ENCODE measurements around the gene SLC45A1. TPM values are rescaled to one million over a fixed set of nuclear protein-coding genes. Genes with fewer than 3 reads are reported as not detected.
"Not testable (repeated sequence)": the region's sequence is repeated elsewhere in the genome, so short reads cannot be mapped to it uniquely, and the experiment has no call there.

SLC45A1 gene
- total and polyA plus RNA-seq, 11 donors, result 0.61 to 6.2 (median 1.6) TPM

DNA sequence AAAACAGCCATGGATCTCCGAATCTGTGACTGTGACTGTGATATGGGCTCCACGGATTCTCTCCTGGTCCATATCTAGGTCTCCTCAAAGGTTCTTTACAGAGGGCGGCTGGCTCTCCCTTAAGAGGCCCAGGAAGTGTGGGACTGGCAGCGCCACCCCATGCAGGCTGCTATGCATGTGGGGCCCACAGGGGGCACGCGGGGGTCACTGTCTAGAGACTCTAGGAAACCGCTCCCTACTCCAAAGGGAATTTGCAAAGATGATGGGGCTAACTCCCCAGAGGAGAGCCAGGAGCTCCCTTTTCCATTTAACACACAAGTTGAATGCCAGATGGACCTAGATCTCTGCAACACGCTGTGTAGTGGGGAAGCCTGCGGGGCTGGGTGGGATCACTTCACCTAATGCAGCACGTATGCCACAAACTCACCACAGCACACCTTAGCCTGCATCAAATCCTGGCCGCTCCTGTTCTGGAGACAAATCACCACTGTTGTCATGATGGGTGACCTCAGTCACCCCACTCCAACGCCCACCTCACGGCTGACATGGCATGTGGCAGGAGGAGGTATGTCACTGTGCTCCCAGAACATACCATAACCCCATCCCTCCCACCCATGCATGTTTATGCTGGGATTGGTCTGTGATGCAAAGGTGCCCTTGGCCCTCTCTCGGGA is 61.7 kb downstream of the SLC45A1 start:
- TF ChIP-seq POLR2A (IDR thresholded peaks at IDR 0.05), result no peak
- no peak for TF ChIP-seq CTCF (IDR thresholded peaks at IDR 0.05)
- H3K36me3 ChIP-seq, result peaks cover 0 to 44% (median 2%) of the 10 kb centered on the region in 9 donors
- no peak overlapping the region for H3K4me3 ChIP-seq
- peaks cover under 1 to 93% (median 81%) of the 10 kb centered on the region in 12 donors for H3K4me1 ChIP-seq
- intact Hi-C loops (cut with DNase I), result loop anchor here in 2 of 10 donors (2.0 to 10.0 kb wide), 2 partner anchors 29 to 145 kb away; no protein-coding TSS in a partner anchor
- 76 to 84% (median 79%) methylated on average over 8 to 14 of the region's 14 CpGs for WGBS, 4 donors
- H3K27ac ChIP-seq, result peak overlapping the region; percentile 48 to 92 (median 67)
- ATAC-seq (peak in 1 of 4 donors; percentile 10), DNase-seq (no peak)
- H3K27me3 ChIP-seq, result no peaks in the 10 kb centered on the region
- H3K9me3 ChIP-seq, result no peaks in the 10 kb centered on the region

GRCh38 chr1:8380310-8380709 is 62.4 kb downstream of the SLC45A1 start:
- H3K9me3 ChIP-seq; DNase-seq; H3K27me3 ChIP-seq; ATAC-seq; intact Hi-C loops (cut with DNase I); H3K4me3 ChIP-seq: not testable (repeated sequence)
- Histone ChIP-seq H3K4me1 (peaks cover 0 to 95% (median 83%) of the 10 kb centered on the region in 12 donors), H3K36me3 (peaks cover 0 to 44% (median 2%) of the 10 kb centered on the region in 9 donors), H3K27ac (peak overlapping the region in 8 of 12 donors; percentile 48 to 92 (median 72))
- WGBS, 4 donors, result 76 to 86% (median 81%) methylated on average over 6 of the region's 6 CpGs

DNA sequence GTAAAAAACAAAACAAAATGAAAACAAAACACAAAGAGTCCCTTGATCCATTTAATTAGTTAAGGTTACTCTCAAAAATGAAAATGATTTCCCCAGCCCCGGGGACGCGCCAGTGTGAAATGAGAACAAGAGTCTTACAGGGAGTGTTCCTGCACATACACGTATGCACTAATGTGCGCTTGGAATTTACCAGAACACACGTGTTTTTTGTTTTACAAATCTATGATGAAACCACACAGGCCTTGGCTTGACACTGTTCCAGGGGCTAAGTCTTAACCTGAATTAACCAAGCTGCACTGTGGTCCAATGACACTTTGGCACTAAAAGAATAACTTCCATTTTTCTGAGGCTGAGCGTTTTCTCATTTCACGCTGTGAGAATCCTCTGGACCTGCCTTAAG is 63.7 kb downstream of the SLC45A1 start:
- WGBS, 4 donors, result 70 to 75% (median 70%) methylated on average over 8 of the region's 8 CpGs
- peaks cover 0 to 98% (median 89%) of the 10 kb centered on the region in 12 donors for H3K4me1 ChIP-seq
- DNase-seq (no peak), ATAC-seq (no peak)
- intact Hi-C loops (cut with DNase I), result no loop called here
- no peaks in the 10 kb centered on the region for H3K27me3 ChIP-seq
- peaks cover 0 to 44% (median 2%) of the 10 kb centered on the region in 9 donors for H3K36me3 ChIP-seq
- no peak overlapping the region for H3K4me3 ChIP-seq
- peak overlapping the region in 8 of 12 donors; percentile 15 to 92 (median 48) for H3K27ac ChIP-seq
- no peaks in the 10 kb centered on the region for H3K9me3 ChIP-seq
- no peak for TF ChIP-seq POLR2A (IDR thresholded peaks at IDR 0.05)
- TF ChIP-seq CTCF (IDR thresholded peaks at IDR 0.05), result no peak

DNA sequence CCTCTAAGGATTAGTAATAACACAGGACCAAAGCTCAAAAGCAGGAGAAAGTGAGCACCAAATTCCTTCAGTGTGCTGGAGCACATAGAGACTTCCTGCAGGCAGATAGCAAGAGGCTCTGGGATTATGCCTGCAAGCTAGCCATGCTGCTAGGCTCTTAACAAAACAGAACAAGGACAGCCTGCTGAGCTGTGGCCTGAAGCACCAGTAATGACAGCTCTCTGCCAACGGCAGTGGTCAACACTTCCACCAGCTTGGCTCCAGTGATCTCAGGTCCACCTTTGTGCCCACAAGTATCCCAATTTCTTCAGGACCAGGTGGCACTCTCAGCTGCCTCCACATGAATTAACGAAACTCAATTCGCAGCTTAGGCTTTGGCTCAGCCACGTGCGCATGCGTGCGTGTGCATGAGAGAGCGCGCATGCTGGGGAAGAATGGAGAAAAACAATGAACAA is 64.2 kb downstream of the SLC45A1 start:
- peak; percentile 27 to 60 (median 46) for ATAC-seq
- intact Hi-C loops (cut with DNase I), result no loop called here
- Histone ChIP-seq H3K4me1 (peaks cover 0 to 98% (median 91%) of the 10 kb centered on the region in 12 donors), H3K36me3 (peaks cover 0 to 47% (median 2%) of the 10 kb centered on the region in 9 donors), H3K9me3 (no peaks in the 10 kb centered on the region), H3K27ac (peak overlapping the region in 9 of 12 donors; percentile 10 to 92 (median 41)), H3K27me3 (no peaks in the 10 kb centered on the region), H3K4me3 (no peak overlapping the region)
- no peak for DNase-seq
- 83 to 86% (median 84%) methylated on average over 9 of the region's 9 CpGs for WGBS, 4 donors
- TF ChIP-seq POLR2A (IDR thresholded peaks at IDR 0.05) (no peak), CTCF (IDR thresholded peaks at IDR 0.05) (no peak)

All from heart left ventricle (tissue), 16 donors.